ENCODE results near the gene PPP4R4.

DNA sequence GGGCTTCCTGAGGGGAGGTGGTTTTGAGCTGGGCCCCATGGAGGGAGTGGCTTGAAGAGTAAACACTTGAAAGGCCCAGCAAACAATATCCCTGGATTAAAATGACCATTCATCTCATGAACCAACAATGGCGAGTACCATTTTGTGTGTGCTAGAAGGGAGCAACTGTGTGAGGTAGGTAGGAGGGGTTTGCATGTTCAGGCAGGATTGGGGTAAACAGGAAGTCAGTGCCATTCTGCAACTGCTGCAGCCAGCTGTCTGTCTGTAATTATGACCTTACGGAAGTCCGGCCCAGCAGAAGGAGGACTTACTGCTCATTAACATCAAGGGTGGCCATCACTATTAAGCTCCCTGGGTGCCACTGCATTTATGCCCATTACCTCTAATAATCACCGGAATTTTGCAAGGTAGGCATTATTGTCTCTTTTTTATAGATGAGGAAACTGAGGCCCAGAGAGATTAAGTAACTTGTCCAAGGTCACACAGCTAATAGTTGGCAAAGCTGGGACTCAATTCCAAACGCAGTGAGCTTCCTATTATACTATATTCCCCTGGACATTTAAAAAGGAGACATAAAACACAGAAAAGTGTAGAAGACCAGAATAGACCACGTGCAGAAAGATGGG lies 28.1 kb upstream of the PPP4R4 start:
- TF ChIP-seq CTCF (IDR thresholded peaks at IDR 0.05; ENCODE audit: borderline replicate concordance, extremely low read depth, low read length, poor library complexity, severe bottlenecking) (no peak), EZH2 (IDR thresholded peaks at IDR 0.05; ENCODE audit: borderline replicate concordance, low read depth, low read length, severe bottlenecking) (no peak)

Data from DND-41 (cell line).